HepG2 (cell line): Measurements from ENCODE around the gene FBN2.

Source experiments
- CBFB ChIP-seq: sonication (generic); formaldehyde crosslinking; IDR thresholded peaks from 2 replicates; pipeline ENCODE4 v1.4.0; 2020; ENCODE audit warnings: missing genetic modification reagents
- FOXK2 ChIP-seq: fragments of 450-650 bp; IDR thresholded peaks from 2 replicates; pipeline ENCODE4 v1.6.1; 2016
- JARID2 ChIP-seq: sonication (generic); formaldehyde crosslinking; IDR thresholded peaks from 2 replicates; pipeline ENCODE4 v1.8.1; 2023; ENCODE audit warnings: missing genetic modification reagents, inconsistent platforms; ENCODE audit not compliant: insufficient replicate concordance
- MAFF ChIP-seq: IDR thresholded peaks from 2 replicates; pipeline ENCODE4 v1.6.1; 2011; ENCODE audit warnings: low read depth, low read length, improper control_type of control experiment
- MXI1 ChIP-seq: IDR thresholded peaks from 3 replicates; pipeline ENCODE4 v1.6.1; 2012; ENCODE audit warnings: low read depth, low read length, inconsistent platforms, borderline replicate concordance
- MZF1 ChIP-seq: sonication (generic); formaldehyde crosslinking; IDR thresholded peaks from 2 replicates; pipeline ENCODE4 v1.8.1; 2023; ENCODE audit warnings: mild to moderate bottlenecking, missing genetic modification reagents, borderline replicate concordance
- NR3C1 ChIP-seq: sonication (generic); formaldehyde crosslinking; IDR thresholded peaks from 2 replicates; pipeline ENCODE4 v1.4.0; 2020; ENCODE audit warnings: missing genetic modification reagents
- RFX5 ChIP-seq: IDR thresholded peaks from 2 replicates; pipeline ENCODE4 v1.6.1; 2011; ENCODE audit warnings: low read depth, low read length, improper control_type of control experiment
- SP1 ChIP-seq, 2 experiments: fragments of 450-650 bp in 1 of 2; sonication (generic) in 1 of 2; formaldehyde crosslinking in 1 of 2; IDR thresholded peaks; 2 replicates each; pipeline versions ENCODE4 v1.4.0 to v1.6.1; 2016 to 2020; ENCODE audit warnings: missing genetic modification reagents in 1 of 2
- TBP ChIP-seq: sonication (generic); formaldehyde crosslinking; IDR thresholded peaks from 2 replicates; pipeline ENCODE4 v1.5.0; 2020; ENCODE audit warnings: missing genetic modification reagents
- ZNF383 ChIP-seq: sonication (generic); formaldehyde crosslinking; IDR thresholded peaks from 2 replicates; pipeline ENCODE4 v1.4.0; 2020; ENCODE audit warnings: missing genetic modification reagents, mild to moderate bottlenecking, borderline replicate concordance
- ZNF468 ChIP-seq: sonication (generic); formaldehyde crosslinking; IDR thresholded peaks from 2 replicates; pipeline ENCODE4 v1.8.0; 2022; ENCODE audit warnings: mild to moderate bottlenecking, moderate library complexity, missing genetic modification reagents

DNA sequence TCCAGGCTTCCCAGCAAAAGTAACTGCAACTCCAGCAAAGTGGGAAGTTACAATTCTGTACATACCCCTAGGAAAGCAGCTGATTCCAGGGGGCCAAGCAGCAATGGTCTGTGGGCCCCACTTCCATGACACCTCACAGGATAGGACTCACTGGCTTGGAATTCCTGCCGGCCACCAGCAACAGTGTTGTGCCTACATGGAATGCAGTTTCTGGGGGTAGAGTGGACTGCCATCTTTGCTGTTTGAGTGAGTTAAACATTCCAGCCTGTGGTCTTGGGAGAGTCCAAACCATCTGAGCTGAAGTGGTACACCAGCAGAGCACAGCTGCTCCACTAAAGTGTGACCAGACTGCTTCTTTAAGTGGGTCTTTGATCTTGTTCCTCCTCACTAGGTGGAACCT lies 13.4 kb upstream of the FBN2 start:
- no peak for TF ChIP-seq MXI1
- TF ChIP-seq ZNF383 (CRISPR knock-in tag) = no peak
- TF ChIP-seq MZF1 = no peak
- TF ChIP-seq RFX5 = no peak
- TF ChIP-seq SP1 (IDR thresholded peaks at IDR 0.05) = no peak
- no peak for TF ChIP-seq SP1 (CRISPR knock-in tag; IDR thresholded peaks at IDR 0.05)
- no peak for TF ChIP-seq FOXK2
- TF ChIP-seq MAFF = no peak
- TF ChIP-seq ZNF468 (CRISPR knock-in tag) = no peak
- no peak for TF ChIP-seq JARID2 (CRISPR knock-in tag)
- no peak for TF ChIP-seq TBP (CRISPR knock-in tag)
- TF ChIP-seq NR3C1 = no peak
- TF ChIP-seq CBFB (CRISPR knock-in tag) = no peak
